Measurements from ENCODE around the gene ZCCHC9.

ZCCHC9 gene

GRCh38 chr5:81360640-81361039 is 59.3 kb downstream of the ZCCHC9 start:
- DNase-seq, result no peak

GRCh38 chr5:81361600-81361999 is 60.2 kb downstream of the ZCCHC9 start:
- no peak for DNase-seq
